GM18951 (cell line): ENCODE data around the gene MAPKAP1.
A peak's percentile ranks its signal among the peaks of the same experiment; 100 is the strongest.

Experiments
- POLR2A ChIP-seq: IDR thresholded peaks from 4 replicates; pipeline ENCODE4 v1.6.1; 2011; ENCODE audit warnings: mild to moderate bottlenecking; ENCODE audit not compliant: insufficient read length, insufficient read depth; ENCODE audit errors: extremely low read depth
- in situ Hi-C: fragments of 300-500 bp; cut with MboI; formaldehyde crosslinking; loops from one replicate; pipeline ENCODE4 v1.12.0; 2022; ENCODE audit warnings: low sequenced_read_pairs, mixed read lengths, inconsistent platforms; ENCODE audit not compliant: unreplicated experiment

Gene MAPKAP1

DNA sequence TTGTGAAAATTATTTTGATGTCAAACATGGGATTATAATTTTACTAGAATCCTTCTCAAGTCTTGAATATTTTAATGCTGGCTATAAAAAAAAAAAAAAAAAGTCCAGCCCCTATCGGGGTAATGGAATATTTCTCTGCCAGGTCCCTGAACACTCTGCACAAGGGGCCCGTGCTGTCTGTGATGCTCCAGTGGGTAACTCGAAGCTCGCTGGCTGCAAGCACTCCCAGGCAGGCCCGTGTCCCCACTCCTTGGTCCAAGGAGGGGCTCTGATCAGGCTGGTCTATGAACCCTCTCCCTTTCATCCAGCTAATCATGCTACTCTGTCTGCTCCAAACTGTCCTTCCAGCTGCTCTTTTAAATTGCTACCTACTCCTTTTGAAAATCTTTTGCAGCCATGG, 264.6 kb downstream of the MAPKAP1 start:
- in situ Hi-C loops, result no loop called here
- TF ChIP-seq POLR2A, result no peak

DNA sequence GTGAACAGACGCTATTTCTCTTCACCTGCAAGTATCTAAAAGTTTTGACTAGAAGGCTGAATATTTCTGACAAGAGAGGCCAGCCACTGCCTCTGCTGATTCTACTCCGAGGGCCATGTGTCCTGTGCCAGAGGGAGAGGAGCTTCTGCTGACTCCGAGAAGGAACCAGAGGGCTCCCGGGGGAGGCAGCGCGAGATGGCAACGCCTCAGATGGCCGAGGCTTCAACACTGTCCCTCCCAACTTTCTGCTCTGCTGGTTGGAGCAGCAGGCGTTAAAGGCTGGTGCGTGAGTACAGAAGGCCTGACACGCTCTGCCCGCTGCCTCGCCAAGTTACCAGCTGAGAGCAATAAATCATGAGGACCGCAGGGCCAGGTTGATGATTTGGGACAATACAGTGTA, 266.6 kb downstream of the MAPKAP1 start:
- in situ Hi-C loops, result no loop called here
- TF ChIP-seq POLR2A, result no peak

DNA sequence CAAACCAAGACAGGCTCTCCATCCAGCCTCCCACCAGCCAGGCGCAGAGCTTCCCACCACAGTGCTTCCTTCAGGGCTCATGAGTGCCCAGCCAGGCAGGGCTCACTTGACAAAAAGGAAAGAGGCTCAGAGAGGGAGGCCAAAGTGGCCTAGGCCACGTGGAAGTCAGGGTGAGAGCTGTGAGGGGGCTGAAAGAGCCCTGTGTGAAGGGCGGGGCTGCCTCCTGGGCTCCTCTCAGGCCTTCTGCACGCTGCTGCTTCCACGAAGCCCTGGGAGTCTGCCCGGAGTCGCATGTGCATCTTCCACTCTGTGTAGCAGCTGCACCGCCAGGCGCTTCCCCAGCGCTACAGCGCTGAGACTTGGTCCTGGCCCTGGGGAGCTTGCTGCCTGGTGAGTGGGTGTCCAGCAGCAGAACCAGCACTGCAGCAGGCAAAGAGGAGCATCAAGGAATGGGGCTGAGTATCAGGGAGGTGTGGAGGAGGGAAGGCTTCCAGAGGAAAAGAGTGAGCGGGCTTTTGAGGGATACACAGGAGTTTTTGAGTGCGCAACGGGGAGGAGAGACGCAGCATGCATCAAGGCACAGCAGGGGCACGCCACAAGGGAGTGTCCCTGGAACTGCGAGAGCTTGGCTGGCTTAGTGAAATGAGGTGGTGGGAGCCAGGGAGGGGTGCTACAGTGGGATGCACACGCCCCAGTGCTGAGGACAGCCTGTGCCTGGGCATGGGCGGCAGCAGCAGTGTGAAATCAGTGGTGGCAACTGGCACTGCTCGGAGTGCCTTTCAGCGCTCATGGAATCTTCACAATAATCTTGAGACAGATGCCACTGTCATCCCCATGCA, 267.4 kb downstream of the MAPKAP1 start:
- in situ Hi-C loops, result no loop called here
- TF ChIP-seq POLR2A, result no peak

DNA sequence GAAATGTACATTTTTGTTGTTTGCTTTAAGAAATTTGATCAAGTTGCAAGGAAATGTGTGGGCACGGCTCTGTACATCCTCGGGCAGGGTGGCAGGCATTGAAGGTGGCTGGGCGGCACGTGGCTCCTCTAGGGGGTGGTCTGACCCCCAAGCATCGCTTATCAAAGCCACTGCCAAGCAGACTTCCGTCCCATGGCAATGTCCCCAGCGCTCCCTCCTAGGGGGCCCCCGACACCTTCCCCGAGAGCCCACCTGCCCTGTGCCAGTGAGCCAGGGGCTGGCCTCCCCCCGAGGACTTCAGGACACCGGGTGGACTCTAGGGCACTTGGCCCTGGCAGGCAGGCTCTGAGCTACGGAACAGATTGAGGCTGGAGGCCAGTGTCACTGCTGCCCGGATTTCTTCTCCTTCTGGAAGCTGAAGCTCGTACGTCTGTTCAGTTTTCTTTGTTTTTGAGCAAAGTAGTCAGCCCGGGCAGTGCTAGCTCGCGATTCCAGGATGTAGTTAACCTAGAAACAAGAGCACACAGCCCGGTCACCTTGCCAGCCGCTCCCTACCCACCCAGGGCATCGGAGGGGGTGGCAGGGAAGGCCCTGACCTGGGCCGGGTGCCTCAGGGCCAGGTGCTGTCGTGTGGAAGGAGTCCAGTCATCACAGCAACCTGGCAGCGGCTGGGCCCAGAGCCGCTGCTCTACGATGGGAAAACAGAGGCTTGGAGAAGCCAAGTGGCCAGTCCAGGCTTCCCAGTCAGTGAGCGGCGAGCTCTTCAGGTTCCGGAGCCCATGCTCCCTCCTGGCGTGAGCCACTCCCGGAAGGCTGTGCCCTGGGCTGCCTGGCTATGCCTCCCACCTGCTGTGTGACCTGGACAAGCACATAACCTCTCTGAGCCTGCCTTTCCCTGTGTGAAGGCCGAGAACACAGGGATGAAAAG, 268.2 kb downstream of the MAPKAP1 start:
- no peak for TF ChIP-seq POLR2A
- in situ Hi-C loops, result no loop called here

DNA sequence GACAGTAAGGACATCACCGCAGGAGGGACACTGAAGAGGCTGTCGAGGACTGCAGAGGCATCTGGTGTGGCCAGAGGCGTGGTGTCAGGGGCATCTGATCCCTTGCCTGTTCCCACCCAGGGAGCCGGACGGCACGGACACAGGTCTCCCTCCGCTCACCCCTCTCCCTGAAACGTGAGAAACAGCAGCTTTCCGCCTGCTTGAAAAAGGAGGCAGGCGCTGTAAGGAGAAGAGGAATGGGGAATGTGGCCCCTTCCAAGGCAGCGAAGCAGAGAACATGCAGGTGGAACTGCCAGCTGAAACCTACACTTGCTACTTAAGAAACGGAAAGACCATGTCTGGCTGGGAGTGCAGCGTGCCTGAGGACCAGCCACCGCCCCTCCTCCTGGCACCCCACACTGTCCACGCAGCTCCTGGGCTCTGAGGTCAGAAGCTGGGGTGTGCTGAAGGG, 269.2 kb downstream of the MAPKAP1 start:
- no peak for TF ChIP-seq POLR2A
- in situ Hi-C loops, result no loop called here

DNA sequence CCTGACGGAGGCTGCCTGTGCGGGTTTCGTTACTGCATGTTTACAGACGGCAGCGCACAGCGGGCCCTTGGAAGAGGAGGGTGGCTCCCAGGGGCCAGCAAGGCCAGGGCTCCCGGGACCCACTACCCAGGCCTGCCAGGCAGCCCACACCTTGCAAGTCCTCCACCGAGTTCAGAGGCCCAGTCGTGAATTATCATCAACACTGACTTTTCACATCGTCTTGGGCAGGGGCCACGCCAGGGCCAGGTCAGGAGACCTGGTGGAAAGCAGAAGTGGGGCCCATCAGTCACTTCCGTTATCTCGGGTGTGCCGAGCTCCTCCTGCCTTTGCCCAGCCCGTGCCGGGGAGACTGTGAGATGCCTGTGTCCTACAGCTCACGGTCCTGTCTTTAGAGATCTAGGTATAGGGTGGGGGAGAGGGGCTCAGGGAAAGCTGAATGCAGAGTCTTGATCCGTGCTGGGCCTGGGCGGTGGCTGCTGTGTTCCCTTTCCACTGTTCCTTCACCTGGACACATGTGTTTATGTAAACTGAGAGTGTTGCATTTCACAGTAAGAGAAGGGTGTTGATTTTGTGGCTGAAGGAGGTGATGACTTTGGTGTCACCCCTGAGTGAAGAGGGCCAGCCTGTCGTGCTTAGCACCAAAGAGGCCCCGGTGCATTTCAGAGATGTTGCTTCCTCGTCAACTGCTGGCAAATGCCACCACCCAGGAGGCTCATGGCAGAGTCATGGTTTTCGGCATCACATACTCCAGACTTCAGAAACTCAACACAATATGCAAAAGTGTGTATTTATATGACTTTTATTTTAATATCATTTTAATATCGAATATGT, 270.2 kb downstream of the MAPKAP1 start:
- no peak for TF ChIP-seq POLR2A
- in situ Hi-C loops, result no loop called here

DNA sequence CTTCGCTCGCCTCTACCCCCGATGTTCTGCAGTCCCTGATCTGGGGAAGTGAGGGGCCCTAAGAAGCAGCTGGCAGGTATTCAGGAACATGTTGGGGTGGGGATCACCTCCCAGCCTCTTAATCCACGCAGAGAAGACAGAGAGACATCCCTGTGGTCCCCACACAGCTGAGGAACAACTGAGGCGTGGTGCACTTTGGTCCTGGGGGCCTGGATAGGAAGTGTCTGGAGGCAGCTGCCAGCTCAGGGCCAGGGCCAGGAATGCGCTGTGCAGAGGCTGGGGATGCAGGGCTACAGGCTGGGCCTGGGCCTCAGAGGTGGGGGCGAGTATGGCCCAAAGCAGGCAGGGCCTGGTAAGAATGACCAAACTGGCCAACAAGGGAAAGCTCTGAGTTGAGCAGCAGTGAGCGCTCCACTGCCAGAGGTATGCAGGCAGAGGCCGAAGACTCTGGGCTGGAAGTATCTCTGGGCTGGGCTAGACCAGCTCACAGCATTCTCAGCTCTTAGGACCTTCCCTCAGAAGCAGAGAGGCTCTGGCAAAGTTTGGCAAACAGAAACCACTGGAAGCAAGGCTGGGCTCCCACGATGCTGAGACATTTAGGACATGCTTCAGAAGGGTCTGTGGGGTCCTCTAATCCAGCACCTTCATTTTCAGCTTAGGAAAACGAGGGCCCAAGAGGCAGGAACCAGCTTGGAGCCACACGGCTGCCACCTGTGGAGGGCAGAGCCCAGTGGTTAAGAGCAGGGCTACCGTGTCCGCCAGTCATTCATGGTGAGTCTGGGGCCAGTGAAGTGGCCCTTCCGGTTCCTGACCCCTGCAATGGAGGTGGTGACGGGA, 271.0 kb downstream of the MAPKAP1 start:
- TF ChIP-seq POLR2A, result peak; percentile 9
- in situ Hi-C loops, result no loop called here

DNA sequence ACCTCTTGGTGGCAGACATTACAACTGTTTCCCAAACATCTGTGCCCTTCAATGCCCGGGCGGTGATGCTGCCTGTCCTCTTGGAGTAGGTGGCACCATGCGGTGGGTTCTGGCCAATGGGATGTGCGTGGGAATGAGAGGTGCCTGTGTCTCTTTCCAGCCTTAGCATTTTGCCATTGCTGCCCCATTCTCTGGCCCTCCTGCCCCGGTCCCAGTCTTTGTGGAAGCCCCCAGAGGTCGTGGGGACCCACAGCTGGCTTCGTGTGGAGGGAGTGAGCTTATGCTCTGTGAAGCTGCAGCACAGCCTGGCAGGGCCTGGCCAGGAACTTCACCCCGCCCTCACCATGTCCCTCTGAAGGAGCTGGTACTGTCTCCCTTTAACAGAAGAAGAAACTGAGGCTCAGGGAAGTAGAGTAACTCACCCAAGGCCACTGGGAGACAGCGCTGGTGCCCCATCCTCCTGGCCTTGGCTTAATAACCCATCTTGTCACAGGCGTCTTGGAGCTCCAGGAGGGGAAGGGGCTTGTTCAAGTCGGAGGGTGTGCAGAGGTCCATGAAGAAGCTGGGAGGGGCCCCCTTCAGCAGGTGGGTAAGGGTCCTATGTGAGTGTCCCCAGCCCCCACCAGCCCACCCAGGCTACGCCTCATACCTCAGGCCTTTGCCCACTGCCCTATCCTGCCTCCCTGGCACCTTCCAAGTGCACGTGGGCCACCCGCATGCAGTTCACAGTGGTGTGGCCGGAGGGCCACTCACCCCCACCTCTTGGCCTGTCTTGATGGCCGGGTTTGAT, 271.8 kb downstream of the MAPKAP1 start:
- no peak for TF ChIP-seq POLR2A
- in situ Hi-C loops, result no loop called here

DNA sequence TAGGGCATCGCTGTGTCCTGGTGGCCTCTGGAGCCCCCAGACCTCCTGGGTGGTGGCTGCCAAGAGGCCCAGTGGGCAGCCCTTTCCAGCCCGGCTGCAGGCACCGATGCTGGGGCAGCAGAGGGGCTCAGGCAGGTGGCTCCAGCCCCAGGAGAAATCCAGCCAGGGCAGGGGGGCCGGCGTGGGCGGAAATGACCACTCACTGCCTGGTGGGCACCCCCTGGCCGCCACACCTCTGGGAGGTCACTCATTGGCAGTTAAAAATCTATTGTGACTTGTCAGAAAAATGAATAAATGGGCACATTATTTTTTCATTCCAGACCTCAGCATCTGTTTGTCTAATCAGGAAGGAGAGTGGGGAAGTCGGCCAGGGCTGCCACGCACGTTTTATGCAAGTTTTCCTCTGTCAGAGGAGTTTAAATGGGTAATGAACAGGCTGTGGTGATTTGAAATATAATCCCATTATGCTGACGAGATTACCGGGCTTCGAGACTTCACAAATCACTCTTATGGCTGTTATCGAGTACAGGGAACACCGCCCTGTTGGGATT, 273.5 kb downstream of the MAPKAP1 start:
- in situ Hi-C loops, result no loop called here
- no peak for TF ChIP-seq POLR2A

DNA sequence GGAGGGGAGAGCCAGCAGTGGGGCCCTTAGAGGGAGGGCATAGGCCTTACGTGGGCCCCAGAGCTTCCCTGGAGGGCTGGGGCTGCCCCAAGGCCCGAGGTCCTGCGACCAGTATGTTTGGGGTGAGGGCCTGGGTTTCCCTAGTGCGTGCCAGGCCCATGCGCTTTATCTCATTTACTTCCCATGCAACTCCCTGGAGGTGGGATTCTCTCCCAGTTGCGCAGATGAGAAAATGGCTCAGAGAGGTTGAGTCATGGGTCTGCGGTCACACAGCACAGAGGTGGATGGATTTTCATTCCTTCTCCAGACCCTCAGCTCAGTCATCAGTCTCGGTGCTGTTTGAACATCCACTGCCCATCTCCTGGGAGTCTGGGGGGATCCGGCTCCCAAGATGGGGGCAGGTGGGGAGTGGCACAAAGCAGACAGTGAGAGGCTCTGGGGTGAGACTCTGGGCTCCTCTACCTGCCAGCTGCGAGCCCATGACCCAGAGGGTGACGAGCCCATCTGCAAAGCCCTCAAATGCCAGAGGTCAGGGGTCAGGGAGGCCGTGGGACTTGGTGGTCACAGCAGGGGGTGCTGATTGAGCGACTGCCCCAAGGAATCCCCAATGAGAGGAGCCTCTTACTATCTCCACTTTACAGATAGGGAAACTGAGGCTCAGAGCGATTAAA, 274.2 kb downstream of the MAPKAP1 start:
- in situ Hi-C loops, result no loop called here

More for the DNA sequence above, 274.2 kb downstream of the MAPKAP1 start:
- TF ChIP-seq POLR2A, result no peak
